Neural progenitor cell (in vitro differentiated cells): ENCODE measurements around the gene MON1B. TPM values are rescaled to one million over a fixed set of nuclear protein-coding genes. Genes with fewer than 3 reads are reported as not detected.
"Not testable (repeated sequence)": the region's sequence is repeated elsewhere in the genome, so short reads cannot be mapped to it uniquely, and the experiment has no call there.

Experiments used
- DNase-seq: peaks from one replicate; pipeline ENCODE4 v3.0.0-alpha.2; 2016; ENCODE audit warnings: low spot score
- H2AFZ ChIP-seq: fragments of 200-600 bp; sonication (generic); replicated peaks from 2 replicates; pipeline ENCODE4 v1.6.1; 2016; ENCODE audit warnings: antibody characterized with exemption
- H3F3A ChIP-seq: fragments of 200-600 bp; sonication (generic); 2 replicates; pipeline ENCODE4 v1.6.1; 2016; ENCODE audit warnings: antibody characterized with exemption, low read depth
- H3K27ac ChIP-seq: fragments of 200-600 bp; sonication (generic); 2 replicates; pipeline ENCODE4 v1.5.1; 2016; ENCODE audit warnings: mild to moderate bottlenecking
- H3K27me3 ChIP-seq: fragments of 200-600 bp; sonication (generic); 2 replicates; pipeline ENCODE4 v1.6.1; 2016; ENCODE audit warnings: mild to moderate bottlenecking, moderate library complexity
- H3K36me3 ChIP-seq: fragments of 200-600 bp; sonication (generic); 2 replicates; pipeline ENCODE4 v1.5.1; 2016
- H3K4me1 ChIP-seq: fragments of 200-600 bp; sonication (generic); 2 replicates; pipeline ENCODE4 v1.6.1; 2016; ENCODE audit warnings: mixed run types
- H3K4me2 ChIP-seq: fragments of 200-600 bp; sonication (generic); 2 replicates; pipeline ENCODE4 v1.6.1; 2016
- H3K4me3 ChIP-seq: fragments of 200-600 bp; sonication (generic); 2 replicates; pipeline ENCODE4 v1.5.1; 2016
- H3K79me2 ChIP-seq: fragments of 200-600 bp; sonication (generic); 2 replicates; pipeline ENCODE4 v1.6.1; 2016; ENCODE audit warnings: low read depth
- H3K9ac ChIP-seq: fragments of 200-600 bp; sonication (generic); 2 replicates; pipeline ENCODE4 v1.6.1; 2016
- H3K9me3 ChIP-seq: fragments of 200-600 bp; sonication (generic); 2 replicates; pipeline ENCODE4 v1.5.1; 2016; ENCODE audit warnings: low read depth
- H4K20me1 ChIP-seq: fragments of 200-600 bp; sonication (generic); 2 replicates; pipeline ENCODE4 v1.6.1; 2016; ENCODE audit warnings: low read depth
- H3K27ac Mint-ChIP-seq: 3 replicates; pipeline ENCODE4 v1.8.0; 2021; ENCODE audit warnings: mixed read lengths
- H3K27me3 Mint-ChIP-seq: 2 replicates; pipeline ENCODE4 v1.8.0; 2022; ENCODE audit warnings: low read depth, mild to moderate bottlenecking, inconsistent platforms, moderate library complexity, mixed read lengths; ENCODE audit not compliant: insufficient read depth
- H3K36me3 Mint-ChIP-seq: 3 replicates; pipeline ENCODE4 v1.8.0; 2021; ENCODE audit warnings: mixed read lengths
- H3K4me1 Mint-ChIP-seq: 3 replicates; pipeline ENCODE4 v1.8.0; 2021; ENCODE audit warnings: mixed read lengths
- H3K4me3 Mint-ChIP-seq: 3 replicates; pipeline ENCODE4 v1.8.0; 2021; ENCODE audit warnings: mild to moderate bottlenecking, moderate library complexity, mixed read lengths
- H3K9me3 Mint-ChIP-seq: 3 replicates; pipeline ENCODE4 v1.8.0; 2020; ENCODE audit warnings: mixed read lengths
- CTCF ChIP-seq: fragments of 200-600 bp; sonication (generic); IDR thresholded peaks from 2 replicates; pipeline ENCODE4 v1.5.1; 2017; ENCODE audit warnings: antibody characterized with exemption, mild to moderate bottlenecking
- EZH2 ChIP-seq: fragments of 200-600 bp; sonication (generic); IDR thresholded peaks from 2 replicates; pipeline ENCODE4 v1.6.1; 2017; ENCODE audit warnings: antibody characterized with exemption, mild to moderate bottlenecking, moderate library complexity
- EZH2phosphoT487 ChIP-seq: fragments of 200-600 bp; sonication (generic); IDR thresholded peaks from 2 replicates; pipeline ENCODE4 v1.6.1; 2017; ENCODE audit warnings: antibody characterized with exemption
- total RNA-seq: library from RNA; depleted of rRNA; stranded (reverse); fragments of >200 nt; gene quantifications from 2 replicates; pipeline ENCODE4 v1.2.3, GENCODE V29; 2015; ENCODE audit warnings: low replicate concordance

The MON1B gene
- total RNA-seq, 1 donor from 2014 or later = 9.1 TPM

DNA sequence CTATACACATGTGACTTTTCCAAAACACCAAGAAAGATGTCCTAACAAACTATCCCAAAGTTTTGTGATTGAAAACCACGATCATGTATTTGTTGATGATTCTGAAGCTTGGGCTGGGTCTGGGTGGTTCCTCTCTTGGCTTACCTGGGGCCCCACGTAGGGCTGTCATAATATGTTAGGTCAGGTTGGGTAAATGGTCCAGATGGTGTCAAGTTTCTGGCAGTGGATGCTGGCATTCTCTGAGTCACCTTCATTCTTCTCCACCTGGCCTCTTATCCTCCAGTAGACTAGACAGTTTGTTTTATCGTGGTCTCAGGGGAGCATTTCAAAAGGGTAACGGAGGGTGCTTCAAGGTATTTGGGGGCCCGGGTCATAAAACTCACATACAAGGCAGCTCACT, 47.6 kb downstream of the MON1B start:
- Histone ChIP-seq H3K9me3 (no peaks in the 10 kb centered on the region), H3K79me2 (no peaks in the 10 kb centered on the region), H2AFZ (no peak overlapping the region), H3K9ac (no peak overlapping the region), H3K4me2 (no peak overlapping the region), H3K36me3 (no peaks in the 10 kb centered on the region), H3F3A (no peaks in the 10 kb centered on the region), H3K27ac (no peak overlapping the region), H3K27me3 (peaks cover 17% of the 10 kb centered on the region), H4K20me1 (no peaks in the 10 kb centered on the region), H3K4me3 (no peak overlapping the region), H3K4me1 (no peaks in the 10 kb centered on the region)
- no peak for DNase-seq
- Mint-ChIP-seq H3K4me3 (no peak overlapping the region), H3K27me3 (peaks cover 8% of the 10 kb centered on the region), H3K4me1 (peaks cover 19% of the 10 kb centered on the region), H3K9me3 (peaks cover 3% of the 10 kb centered on the region), H3K36me3 (no peaks in the 10 kb centered on the region), H3K27ac (no peak overlapping the region)
- TF ChIP-seq CTCF = no peak
- TF ChIP-seq EZH2 = no peak
- TF ChIP-seq EZH2phosphoT487 = no peak

GRCh38 chr16:77242471-77242870, 51.5 kb downstream of the MON1B start:
- H3K27ac Mint-ChIP-seq, H3K4me2 ChIP-seq: not testable (repeated sequence)

DNA sequence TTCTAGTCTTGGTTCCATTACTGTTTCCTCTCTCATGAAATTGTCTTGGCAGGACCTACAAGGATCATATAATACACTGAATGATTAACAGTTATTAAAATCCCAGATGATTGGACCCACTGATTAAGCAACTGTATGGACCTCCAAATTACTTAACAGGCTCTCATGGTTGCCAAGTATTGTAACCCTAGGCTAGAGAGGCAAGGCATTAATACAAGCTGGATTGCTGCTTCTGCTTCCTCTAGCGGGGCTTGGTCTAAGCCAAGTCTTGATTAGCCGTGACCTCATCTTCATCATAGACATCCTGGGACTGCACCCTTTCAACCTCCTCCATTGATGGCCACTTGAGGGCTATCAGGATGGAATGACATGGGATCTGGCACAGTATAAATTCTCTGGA, 55.2 kb downstream of the MON1B start:
- no peaks in the 10 kb centered on the region for H3K9me3 ChIP-seq
- no peaks in the 10 kb centered on the region for H3K36me3 ChIP-seq
- H2AFZ ChIP-seq = no peak overlapping the region
- Mint-ChIP-seq H3K9me3 (peaks cover 3% of the 10 kb centered on the region), H3K36me3 (no peaks in the 10 kb centered on the region), H3K27me3 (peaks cover 2% of the 10 kb centered on the region), H3K27ac (no peak overlapping the region), H3K4me1 (no peaks in the 10 kb centered on the region), H3K4me3 (no peak overlapping the region)
- H3K4me3 ChIP-seq = no peak overlapping the region
- no peaks in the 10 kb centered on the region for H3K79me2 ChIP-seq
- no peak overlapping the region for H3K9ac ChIP-seq
- no peak overlapping the region for H3K27ac ChIP-seq
- no peaks in the 10 kb centered on the region for H3K4me1 ChIP-seq
- TF ChIP-seq EZH2 = no peak
- TF ChIP-seq CTCF = no peak
- no peak for TF ChIP-seq EZH2phosphoT487
- no peak for DNase-seq
- H4K20me1 ChIP-seq = no peaks in the 10 kb centered on the region
- H3F3A ChIP-seq = no peaks in the 10 kb centered on the region
- no peak overlapping the region for H3K4me2 ChIP-seq
- no peaks in the 10 kb centered on the region for H3K27me3 ChIP-seq

More at GRCh38 chr16:77242471-77242870, 51.5 kb downstream of the MON1B start:
- not testable (repeated sequence) for H3F3A ChIP-seq, H3K4me3 ChIP-seq, H3K4me1 ChIP-seq, H3K27ac ChIP-seq, H3K4me1 Mint-ChIP-seq, H3K27me3 ChIP-seq, H3K79me2 ChIP-seq, H3K36me3 Mint-ChIP-seq, H3K36me3 ChIP-seq, DNase-seq, H2AFZ ChIP-seq, H3K9ac ChIP-seq, H3K27me3 Mint-ChIP-seq, H4K20me1 ChIP-seq, H3K9me3 ChIP-seq, H3K4me3 Mint-ChIP-seq, H3K9me3 Mint-ChIP-seq

- Mint-ChIP-seq H3K27me3 (peaks cover 2% of the 10 kb centered on the region), H3K4me3 (no peak overlapping the region), H3K9me3 (no peaks in the 10 kb centered on the region), H3K36me3 (no peaks in the 10 kb centered on the region), H3K27ac (no peak overlapping the region), H3K4me1 (no peaks in the 10 kb centered on the region)
- H2AFZ ChIP-seq = no peak overlapping the region
- H3K4me1 ChIP-seq = no peaks in the 10 kb centered on the region
- H3K9ac ChIP-seq = no peak overlapping the region
- TF ChIP-seq CTCF = no peak
- no peak for TF ChIP-seq EZH2
- TF ChIP-seq EZH2phosphoT487 = no peak
- H3K4me3 ChIP-seq = no peak overlapping the region
- no peaks in the 10 kb centered on the region for H3K79me2 ChIP-seq
- H4K20me1 ChIP-seq = no peaks in the 10 kb centered on the region
- H3K27me3 ChIP-seq = no peaks in the 10 kb centered on the region
- no peak overlapping the region for H3K27ac ChIP-seq
- no peak overlapping the region for H3K4me2 ChIP-seq
- no peak for DNase-seq
- H3K9me3 ChIP-seq = no peaks in the 10 kb centered on the region
- H3K36me3 ChIP-seq = no peaks in the 10 kb centered on the region
- no peaks in the 10 kb centered on the region for H3F3A ChIP-seq
Measured at GRCh38 chr16:77250400-77250799, 59.4 kb downstream of the MON1B start.

Other genes starting within 250 kb of the MON1B start
- gene SYCE1L, start 8.2 kb downstream of the MON1B start, total RNA-seq = 2.5 and 4.2 TPM in 2 replicates
- 0.59 and 1.9 TPM in 2 replicates for gene ADAMTS18, start 243.8 kb downstream of the MON1B start, total RNA-seq